ENCODE data around the gene DEFB114. TPM values are rescaled to one million over a fixed set of nuclear protein-coding genes. Genes with fewer than 3 reads are reported as not detected.

The DEFB114 gene, protein sequence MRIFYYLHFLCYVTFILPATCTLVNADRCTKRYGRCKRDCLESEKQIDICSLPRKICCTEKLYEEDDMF
- not detected for total RNA-seq
- not detected for polyA plus RNA-seq
- long read RNA-seq, donor 1, result 0 reads
- long read RNA-seq, donor 2, result 0 reads

DNA sequence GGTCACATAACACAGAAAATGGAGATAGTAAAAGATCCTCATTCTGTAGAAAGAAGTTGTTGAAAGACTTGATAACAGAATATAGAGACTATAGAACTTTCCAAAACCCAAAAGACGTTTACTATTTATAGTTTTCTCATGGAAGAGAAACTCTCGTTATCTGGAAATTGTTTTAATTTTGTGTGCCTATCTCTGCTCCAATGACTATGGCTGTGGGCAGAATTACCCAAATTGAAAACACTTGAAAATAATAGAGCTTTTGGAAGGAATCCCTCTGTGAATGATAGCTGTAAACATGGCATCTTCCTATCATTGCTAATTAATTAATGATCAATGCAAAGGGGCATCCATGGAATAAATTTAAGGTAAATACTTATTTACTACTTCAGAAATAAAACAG, at the start of gene DEFB114:
Gene DEFB114, minus strand, starts transcription at position 101 of the 400 bp plus-strand sequence. Its CDS starts 59 bp downstream, at position 42.
- intact Hi-C loops (cut with DNase I), result no loop called here
- Histone ChIP-seq H3K36me3 (ENCODE audit: control insufficient read depth in 1 of 2, insufficient read depth in 2 of 2, low read length in 1 of 2) (no peaks in the 10 kb centered on the region), H3K4me1 (ENCODE audit: control insufficient read depth in 1 of 2, insufficient read depth in 2 of 2, low read length in 2 of 2) (no peaks in the 10 kb centered on the region), H3K4me3 (ENCODE audit: low read length in 2 of 2) (no peak within 1 kb of the TSS), H3K9me3 (ENCODE audit: control insufficient read depth, low read length) (no peaks in the 10 kb centered on the region), H3K27ac (ENCODE audit: low read depth in 1 of 2, low read length in 2 of 2) (no peak within 1 kb of the TSS), H3K27me3 (ENCODE audit: control insufficient read depth in 1 of 2, insufficient read depth in 2 of 2, low read length in 1 of 2) (no peaks in the 10 kb centered on the region)
- ATAC-seq (ENCODE audit: low FRiP score), result no peak
- WGBS, 2 donors, result 65 to 66% methylated on average over 2 of the region's 2 CpGs
- no peak for DNase-seq

DNA sequence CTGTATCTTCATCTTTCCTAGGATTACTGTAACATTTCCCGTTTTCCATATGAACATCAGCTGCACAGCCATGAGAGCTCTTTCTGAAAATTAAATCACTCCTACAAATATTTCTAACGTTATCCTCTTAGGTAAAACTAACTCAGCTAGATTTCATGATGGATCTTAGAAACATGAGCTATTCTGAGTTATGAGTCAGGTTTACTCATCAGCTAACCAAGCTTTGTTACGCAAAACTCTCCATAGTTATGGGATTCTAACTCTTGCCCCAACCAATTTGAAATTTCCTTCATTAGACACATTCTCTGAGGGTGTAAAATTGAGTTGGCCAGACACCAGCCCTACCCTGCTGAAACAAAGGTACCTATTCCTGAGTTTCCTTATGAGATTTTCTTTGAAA, 43.9 kb upstream of the DEFB114 start:
- no peaks in the 10 kb centered on the region for H3K4me1 ChIP-seq (ENCODE audit: control insufficient read depth in 1 of 2, insufficient read depth in 2 of 2, low read length in 2 of 2)
- H3K27me3 ChIP-seq (ENCODE audit: control insufficient read depth in 1 of 2, insufficient read depth in 2 of 2, low read length in 1 of 2), result no peaks in the 10 kb centered on the region
- ATAC-seq (ENCODE audit: low FRiP score), result no peak
- DNase-seq, result no peak
- no peak overlapping the region for H3K27ac ChIP-seq (ENCODE audit: low read depth in 1 of 2, low read length in 2 of 2)
- 79% methylated on average over 3 of the region's 3 CpGs for WGBS, 2 donors
- no peaks in the 10 kb centered on the region for H3K9me3 ChIP-seq (ENCODE audit: control insufficient read depth, low read length)
- intact Hi-C loops (cut with DNase I), result no loop called here
- H3K36me3 ChIP-seq (ENCODE audit: control insufficient read depth in 1 of 2, insufficient read depth in 2 of 2, low read length in 1 of 2), result no peaks in the 10 kb centered on the region
- no peak overlapping the region for H3K4me3 ChIP-seq (ENCODE audit: low read length in 2 of 2)

DNA sequence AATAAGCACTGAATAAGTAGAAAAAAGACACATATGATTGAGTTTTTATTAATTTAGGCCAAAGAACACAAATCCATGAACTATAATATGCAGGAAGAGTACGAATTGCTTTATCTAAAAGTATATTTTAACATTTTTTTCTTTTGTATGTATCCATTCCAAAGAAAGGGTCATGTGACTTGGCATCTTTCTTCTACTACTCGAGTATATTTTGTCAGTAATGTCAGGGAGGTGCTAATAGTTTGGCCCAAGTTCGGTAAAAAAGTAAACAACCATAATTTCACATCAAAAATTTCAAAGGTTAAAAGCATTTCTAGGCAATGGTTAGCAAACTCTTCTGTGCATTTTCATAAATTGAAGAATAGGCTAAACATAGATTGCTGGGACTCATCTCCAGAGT, 39.2 kb upstream of the DEFB114 start:
- H3K4me1 ChIP-seq (ENCODE audit: control insufficient read depth in 1 of 2, insufficient read depth in 2 of 2, low read length in 2 of 2), result no peaks in the 10 kb centered on the region
- DNase-seq (no peak), ATAC-seq (ENCODE audit: low FRiP score) (no peak)
- no peaks in the 10 kb centered on the region for H3K9me3 ChIP-seq (ENCODE audit: control insufficient read depth, low read length)
- intact Hi-C loops (cut with DNase I), result no loop called here
- H3K36me3 ChIP-seq (ENCODE audit: control insufficient read depth in 1 of 2, insufficient read depth in 2 of 2, low read length in 1 of 2), result no peaks in the 10 kb centered on the region
- WGBS, 2 donors, result 35 to 45% methylated on average over 3 of the region's 3 CpGs
- H3K27ac ChIP-seq (ENCODE audit: low read depth in 1 of 2, low read length in 2 of 2), result no peak overlapping the region
- no peaks in the 10 kb centered on the region for H3K27me3 ChIP-seq (ENCODE audit: control insufficient read depth in 1 of 2, insufficient read depth in 2 of 2, low read length in 1 of 2)
- no peak overlapping the region for H3K4me3 ChIP-seq (ENCODE audit: low read length in 2 of 2)

DNA sequence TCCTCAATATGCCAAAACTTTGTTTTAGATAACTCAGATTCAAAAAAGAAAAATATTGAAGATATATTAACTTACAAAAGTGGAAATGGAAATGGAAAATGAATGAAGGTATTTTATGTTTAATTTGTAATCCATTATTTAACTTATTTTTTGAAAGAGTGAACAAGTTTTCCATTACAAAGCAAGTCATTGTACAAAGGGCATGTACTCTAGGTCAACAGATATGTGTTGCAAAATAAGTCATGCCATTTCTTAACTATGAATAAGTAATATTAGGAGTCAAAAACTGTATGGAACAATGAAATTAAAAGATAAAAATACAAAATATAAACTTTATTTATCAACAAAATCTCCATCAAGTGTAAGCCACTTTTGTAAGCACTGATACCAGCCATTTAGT, 31.3 kb upstream of the DEFB114 start:
- DNase-seq (no peak), ATAC-seq (ENCODE audit: low FRiP score) (no peak)
- no peaks in the 10 kb centered on the region for H3K36me3 ChIP-seq (ENCODE audit: control insufficient read depth in 1 of 2, insufficient read depth in 2 of 2, low read length in 1 of 2)
- no peaks in the 10 kb centered on the region for H3K4me1 ChIP-seq (ENCODE audit: control insufficient read depth in 1 of 2, insufficient read depth in 2 of 2, low read length in 2 of 2)
- H3K4me3 ChIP-seq (ENCODE audit: low read length in 2 of 2), result no peak overlapping the region
- H3K9me3 ChIP-seq (ENCODE audit: control insufficient read depth, low read length), result peaks cover under 1% of the 10 kb centered on the region
- intact Hi-C loops (cut with DNase I), result no loop called here
- H3K27ac ChIP-seq (ENCODE audit: low read depth in 1 of 2, low read length in 2 of 2), result no peak overlapping the region
- H3K27me3 ChIP-seq (ENCODE audit: control insufficient read depth in 1 of 2, insufficient read depth in 2 of 2, low read length in 1 of 2), result no peaks in the 10 kb centered on the region

DNA sequence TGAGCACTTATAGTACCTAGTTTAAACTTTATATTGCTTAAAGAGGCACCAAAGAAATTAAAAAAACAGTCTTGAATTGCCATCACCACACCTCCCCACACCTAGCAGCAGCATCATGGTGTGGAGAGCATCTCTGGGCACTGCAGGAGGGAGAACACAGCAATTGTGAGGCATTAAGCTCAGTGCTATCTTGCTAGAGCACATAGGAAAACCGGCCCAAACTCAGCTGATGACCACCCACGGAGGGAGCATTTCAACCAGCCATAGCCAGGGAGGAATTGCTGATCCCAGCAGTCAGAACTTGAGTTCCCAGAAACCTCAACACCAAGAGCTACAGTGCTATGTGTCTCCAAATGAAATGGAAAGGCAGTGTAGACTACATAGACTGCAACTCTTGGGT, 24.9 kb upstream of the DEFB114 start:
- 56 to 66% methylated on average over 2 of the region's 2 CpGs for WGBS, 2 donors

DNA sequence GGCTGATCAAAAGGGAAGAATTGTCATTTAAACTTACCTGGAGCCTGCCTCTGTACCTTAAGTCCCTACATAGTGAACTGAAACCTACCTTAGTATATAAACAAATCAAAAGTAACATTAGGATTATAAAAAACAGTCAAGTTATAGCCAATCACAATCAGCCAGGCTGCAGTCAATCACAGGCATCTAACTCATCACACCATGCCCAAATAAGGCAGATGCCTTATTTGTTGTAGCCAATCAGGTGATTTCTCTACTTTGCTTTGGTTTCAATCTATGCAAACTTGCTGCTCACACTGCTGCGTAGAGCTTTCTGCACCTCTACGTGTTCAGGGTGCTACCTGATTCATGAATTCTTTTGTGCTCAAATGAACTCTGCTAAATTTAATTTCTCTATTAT, 23.8 kb upstream of the DEFB114 start:
- ATAC-seq (ENCODE audit: low FRiP score) (no peak), DNase-seq (no peak)
- peaks cover 2% of the 10 kb centered on the region for H3K9me3 ChIP-seq (ENCODE audit: control insufficient read depth, low read length)
- H3K27ac ChIP-seq (ENCODE audit: low read depth in 1 of 2, low read length in 2 of 2), result no peak overlapping the region
- H3K4me1 ChIP-seq (ENCODE audit: control insufficient read depth in 1 of 2, insufficient read depth in 2 of 2, low read length in 2 of 2), result no peaks in the 10 kb centered on the region
- no peak overlapping the region for H3K4me3 ChIP-seq (ENCODE audit: low read length in 2 of 2)
- H3K36me3 ChIP-seq (ENCODE audit: control insufficient read depth in 1 of 2, insufficient read depth in 2 of 2, low read length in 1 of 2), result no peaks in the 10 kb centered on the region
- WGBS, 2 donors, result 79 to 89% methylated on average over 2 of the region's 2 CpGs
- H3K27me3 ChIP-seq (ENCODE audit: control insufficient read depth in 1 of 2, insufficient read depth in 2 of 2, low read length in 1 of 2), result peaks cover 0 to 2% of the 10 kb centered on the region in 2 donors
- intact Hi-C loops (cut with DNase I), result no loop called here

More for the DNA sequence above, 24.9 kb upstream of the DEFB114 start:
- no peak overlapping the region for H3K4me3 ChIP-seq (ENCODE audit: low read length in 2 of 2)
- no peak overlapping the region for H3K27ac ChIP-seq (ENCODE audit: low read depth in 1 of 2, low read length in 2 of 2)
- H3K27me3 ChIP-seq (ENCODE audit: control insufficient read depth in 1 of 2, insufficient read depth in 2 of 2, low read length in 1 of 2), result peaks cover 0 to 2% of the 10 kb centered on the region in 2 donors
- intact Hi-C loops (cut with DNase I), result no loop called here
- no peak for ATAC-seq (ENCODE audit: low FRiP score)
- H3K9me3 ChIP-seq (ENCODE audit: control insufficient read depth, low read length), result peaks cover 2% of the 10 kb centered on the region
- no peaks in the 10 kb centered on the region for H3K36me3 ChIP-seq (ENCODE audit: control insufficient read depth in 1 of 2, insufficient read depth in 2 of 2, low read length in 1 of 2)
- no peaks in the 10 kb centered on the region for H3K4me1 ChIP-seq (ENCODE audit: control insufficient read depth in 1 of 2, insufficient read depth in 2 of 2, low read length in 2 of 2)
- no peak for DNase-seq

DNA sequence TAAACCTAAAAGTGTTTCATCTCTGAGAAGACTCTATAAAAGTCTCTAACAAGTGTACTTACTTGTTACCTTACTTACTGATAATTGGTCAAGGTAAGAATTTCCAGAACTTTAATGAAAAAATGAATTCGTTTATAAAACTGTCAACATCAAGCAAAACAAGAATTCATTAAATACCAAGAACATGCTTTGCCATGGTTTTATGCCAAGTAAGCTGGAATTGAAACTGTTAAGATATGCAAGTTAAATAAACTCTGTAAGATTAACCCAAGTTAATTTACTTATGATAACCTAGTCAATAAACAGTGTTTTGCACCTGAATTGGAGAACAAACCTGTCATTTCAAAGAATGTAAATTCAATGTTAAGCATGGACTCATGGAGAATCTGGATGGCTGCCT, 22.6 kb upstream of the DEFB114 start:
- 40 to 43% methylated on average over 1 of the region's 1 CpG for WGBS, 2 donors
- peaks cover 0 to 2% of the 10 kb centered on the region in 2 donors for H3K27me3 ChIP-seq (ENCODE audit: control insufficient read depth in 1 of 2, insufficient read depth in 2 of 2, low read length in 1 of 2)
- no peak overlapping the region for H3K4me3 ChIP-seq (ENCODE audit: low read length in 2 of 2)
- no peaks in the 10 kb centered on the region for H3K4me1 ChIP-seq (ENCODE audit: control insufficient read depth in 1 of 2, insufficient read depth in 2 of 2, low read length in 2 of 2)
- DNase-seq, result no peak
- H3K9me3 ChIP-seq (ENCODE audit: control insufficient read depth, low read length), result peaks cover 2% of the 10 kb centered on the region
- H3K27ac ChIP-seq (ENCODE audit: low read depth in 1 of 2, low read length in 2 of 2), result no peak overlapping the region
- intact Hi-C loops (cut with DNase I), result no loop called here
- H3K36me3 ChIP-seq (ENCODE audit: control insufficient read depth in 1 of 2, insufficient read depth in 2 of 2, low read length in 1 of 2), result no peaks in the 10 kb centered on the region
- no peak for ATAC-seq (ENCODE audit: low FRiP score)

DNA sequence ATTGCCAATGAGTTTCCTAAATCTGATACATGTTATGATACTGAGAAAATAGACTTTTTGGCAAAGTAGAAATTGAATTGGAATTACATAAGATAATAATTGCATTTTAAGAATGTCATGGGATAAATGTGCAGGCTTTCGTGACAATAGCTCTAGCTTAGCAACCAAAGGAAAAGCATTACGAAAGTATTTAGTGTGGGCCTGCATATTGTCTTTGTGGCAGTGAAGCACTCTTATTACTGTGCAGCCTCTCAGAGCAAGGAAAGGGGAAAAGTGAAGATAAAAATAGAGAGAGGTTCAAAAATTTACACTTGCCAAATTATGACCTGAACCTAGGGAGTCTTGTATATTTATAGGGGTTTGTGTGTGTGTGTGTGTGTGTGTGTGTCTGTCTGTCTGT, 18.1 kb upstream of the DEFB114 start:
- no peaks in the 10 kb centered on the region for H3K4me1 ChIP-seq (ENCODE audit: control insufficient read depth in 1 of 2, insufficient read depth in 2 of 2, low read length in 2 of 2)
- intact Hi-C loops (cut with DNase I), result no loop called here
- H3K27ac ChIP-seq (ENCODE audit: low read depth in 1 of 2, low read length in 2 of 2), result no peak overlapping the region
- H3K27me3 ChIP-seq (ENCODE audit: control insufficient read depth in 1 of 2, insufficient read depth in 2 of 2, low read length in 1 of 2), result no peaks in the 10 kb centered on the region
- ATAC-seq (ENCODE audit: low FRiP score), result no peak
- H3K36me3 ChIP-seq (ENCODE audit: control insufficient read depth in 1 of 2, insufficient read depth in 2 of 2, low read length in 1 of 2), result no peaks in the 10 kb centered on the region
- H3K9me3 ChIP-seq (ENCODE audit: control insufficient read depth, low read length), result no peaks in the 10 kb centered on the region
- H3K4me3 ChIP-seq (ENCODE audit: low read length in 2 of 2), result no peak overlapping the region
- WGBS, 2 donors, result 74 to 84% methylated on average over 2 of the region's 2 CpGs
- DNase-seq, result no peak

DNA sequence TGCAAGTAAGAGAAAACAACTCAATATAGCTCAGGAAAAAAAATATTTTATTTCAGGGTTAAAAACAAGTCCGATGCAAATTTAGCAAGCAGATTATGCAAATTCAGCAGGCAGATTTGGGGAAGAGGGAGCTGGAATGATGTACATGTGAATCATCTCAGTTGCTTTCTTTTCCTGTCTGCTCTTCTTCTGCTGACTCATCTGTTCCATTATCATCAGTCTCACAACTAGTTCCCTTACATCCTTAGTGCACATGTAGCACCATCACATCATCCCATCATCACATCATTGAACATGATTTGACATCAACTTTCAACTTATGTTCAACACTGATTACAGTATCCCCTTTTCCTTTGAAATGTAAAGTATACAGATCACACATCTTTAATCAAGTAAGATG, 16.9 kb upstream of the DEFB114 start:
- H3K9me3 ChIP-seq (ENCODE audit: control insufficient read depth, low read length), result no peaks in the 10 kb centered on the region
- no peaks in the 10 kb centered on the region for H3K36me3 ChIP-seq (ENCODE audit: control insufficient read depth in 1 of 2, insufficient read depth in 2 of 2, low read length in 1 of 2)
- intact Hi-C loops (cut with DNase I), result no loop called here
- no peak overlapping the region for H3K4me3 ChIP-seq (ENCODE audit: low read length in 2 of 2)
- H3K4me1 ChIP-seq (ENCODE audit: control insufficient read depth in 1 of 2, insufficient read depth in 2 of 2, low read length in 2 of 2), result no peaks in the 10 kb centered on the region
- no peak overlapping the region for H3K27ac ChIP-seq (ENCODE audit: low read depth in 1 of 2, low read length in 2 of 2)
- H3K27me3 ChIP-seq (ENCODE audit: control insufficient read depth in 1 of 2, insufficient read depth in 2 of 2, low read length in 1 of 2), result no peaks in the 10 kb centered on the region
- 79 to 86% methylated on average over 1 of the region's 1 CpG for WGBS, 2 donors
- DNase-seq (no peak), ATAC-seq (ENCODE audit: low FRiP score) (no peak)
